Measurements from ENCODE around the gene TTYH2.

TTYH2 gene

DNA sequence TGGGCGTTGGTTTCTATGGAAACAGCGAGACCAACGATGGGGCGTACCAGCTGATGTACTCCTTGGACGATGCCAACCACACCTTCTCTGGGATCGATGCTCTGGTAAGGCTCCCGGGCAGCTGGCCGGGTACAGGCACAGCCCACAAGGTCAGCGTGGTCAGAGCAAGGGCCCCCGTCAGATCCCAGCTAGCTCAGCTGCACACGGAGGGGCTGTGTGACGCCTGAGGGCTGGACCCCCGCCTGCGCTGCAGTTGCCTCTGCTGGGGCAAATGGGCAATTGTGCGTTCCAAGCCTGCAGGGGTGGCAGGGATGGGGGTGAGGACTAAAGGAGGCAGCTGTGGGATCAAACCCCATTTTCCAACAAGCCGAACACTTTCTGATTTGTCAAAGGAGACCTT is 17.5 kb downstream of the TTYH2 start:
- no peak overlapping the region for H3K27ac ChIP-seq

GRCh38 chr17:74231928-74232907 is 18.8 kb downstream of the TTYH2 start:
- DNase-seq (ENCODE audit: low read depth, low spot score), result no peak
- H3K27ac ChIP-seq, result no peak overlapping the region

More for the DNA sequence above, 17.5 kb downstream of the TTYH2 start:
- no peak for DNase-seq (ENCODE audit: low read depth, low spot score)

GRCh38 chr17:74233937-74234336 is 20.6 kb downstream of the TTYH2 start:
- DNase-seq (ENCODE audit: low read depth, low spot score), result no peak
- no peak overlapping the region for H3K27ac ChIP-seq

DNA sequence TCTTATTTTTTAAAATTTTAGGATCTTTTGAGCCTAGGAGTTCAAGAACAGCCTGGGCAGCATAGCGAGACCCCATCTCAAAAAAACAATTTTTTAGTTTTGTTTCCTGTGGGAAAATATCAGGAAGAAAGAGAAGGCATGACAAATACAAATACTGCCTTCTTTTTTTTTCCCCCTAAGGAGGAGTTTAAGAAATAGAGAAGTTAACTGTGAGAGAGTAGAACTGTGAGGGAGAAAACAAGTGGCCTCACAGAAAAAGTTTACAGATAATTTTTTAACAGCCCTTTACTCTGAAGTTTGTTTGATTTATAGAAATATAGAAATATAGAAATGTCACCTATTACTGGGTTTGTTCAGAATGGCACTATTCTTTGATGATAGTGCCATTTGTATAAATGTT is 21.1 kb downstream of the TTYH2 start:
- no peak for DNase-seq (ENCODE audit: low read depth, low spot score)
- H3K27ac ChIP-seq, result no peak overlapping the region

DNA sequence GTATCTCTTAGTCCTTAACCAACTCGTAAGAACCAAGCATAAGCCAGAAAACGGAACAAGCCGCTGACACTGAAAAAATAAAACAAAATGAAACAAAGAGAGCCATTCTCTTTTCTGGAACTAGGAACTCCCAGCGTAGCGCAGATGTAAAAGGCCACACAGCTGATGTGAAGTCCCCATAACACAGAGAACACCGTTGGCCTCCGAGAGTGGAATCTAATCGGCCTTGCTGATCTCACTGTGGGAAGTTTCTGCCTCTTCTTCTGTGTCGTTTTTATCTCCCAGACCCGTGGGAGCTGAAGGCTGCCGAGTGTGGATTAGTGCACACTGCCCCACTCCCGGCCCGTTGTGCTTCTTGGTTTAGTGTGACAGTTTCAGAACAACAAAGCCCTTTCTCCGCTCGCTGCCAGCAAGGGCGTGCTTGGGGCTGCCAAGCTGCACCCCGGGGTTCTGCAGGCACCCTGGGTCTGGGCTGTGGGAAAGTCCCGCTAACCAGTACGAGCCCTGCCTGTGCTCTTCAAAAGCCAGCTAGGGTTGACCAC is 21.7 kb downstream of the TTYH2 start:
- DNase-seq (ENCODE audit: low read depth, low spot score), result no peak
- no peak overlapping the region for H3K27ac ChIP-seq

DNA sequence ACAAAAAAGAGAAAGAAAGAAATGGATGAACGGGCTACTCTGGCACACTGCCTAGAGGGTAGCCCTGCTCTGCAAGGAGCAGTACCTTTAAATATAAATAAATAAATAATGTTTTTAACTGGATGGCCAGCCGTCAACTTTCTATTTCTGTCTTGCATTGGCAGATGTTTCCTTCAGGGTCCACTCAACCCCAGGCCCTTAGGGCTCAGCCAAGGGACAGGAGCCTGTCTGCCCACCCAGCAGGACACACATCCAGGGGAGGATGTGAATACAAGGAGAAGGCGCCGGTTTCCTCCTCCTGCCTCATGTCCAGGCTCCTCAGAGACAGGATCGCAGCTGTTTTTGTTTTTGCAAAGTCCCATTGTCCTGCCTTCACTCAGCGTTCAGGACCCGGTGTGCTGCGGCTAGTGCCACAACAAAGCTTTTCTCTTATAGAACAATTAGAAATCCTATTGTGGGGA is 22.6 kb downstream of the TTYH2 start:
- H3K27ac ChIP-seq, result no peak overlapping the region
- no peak for DNase-seq (ENCODE audit: low read depth, low spot score)

DNA sequence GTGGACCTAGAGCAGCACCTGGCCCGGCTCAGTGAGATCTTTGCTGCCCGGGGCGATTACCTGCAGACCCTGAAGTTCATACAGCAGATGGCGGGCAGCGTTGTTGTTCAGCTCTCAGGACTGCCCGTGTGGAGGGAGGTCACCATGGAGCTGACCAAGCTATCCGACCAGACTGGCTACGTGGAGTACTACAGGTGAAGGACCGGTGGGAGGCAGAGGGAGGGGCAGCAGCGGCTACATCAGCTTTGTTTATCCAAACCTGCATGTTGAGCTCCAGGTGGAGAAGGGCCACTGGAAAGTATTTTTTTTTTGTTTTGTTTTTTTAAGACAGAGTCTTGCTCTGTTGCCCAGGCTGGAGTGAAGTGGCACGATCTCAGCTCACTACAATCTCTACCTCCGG is 23.9 kb downstream of the TTYH2 start:
- H3K27ac ChIP-seq, result no peak overlapping the region
- DNase-seq (ENCODE audit: low read depth, low spot score), result no peak

GRCh38 chr17:74239172-74239571 is 25.8 kb downstream of the TTYH2 start:
- no peak for DNase-seq (ENCODE audit: low read depth, low spot score)

GRCh38 chr17:74240618-74241205 is 27.3 kb downstream of the TTYH2 start:
- DNase-seq (ENCODE audit: low read depth, low spot score), result no peak
- H3K27ac ChIP-seq, result no peak overlapping the region

More at GRCh38 chr17:74239172-74239571, 25.8 kb downstream of the TTYH2 start:
- H3K27ac ChIP-seq, result no peak overlapping the region

DNA sequence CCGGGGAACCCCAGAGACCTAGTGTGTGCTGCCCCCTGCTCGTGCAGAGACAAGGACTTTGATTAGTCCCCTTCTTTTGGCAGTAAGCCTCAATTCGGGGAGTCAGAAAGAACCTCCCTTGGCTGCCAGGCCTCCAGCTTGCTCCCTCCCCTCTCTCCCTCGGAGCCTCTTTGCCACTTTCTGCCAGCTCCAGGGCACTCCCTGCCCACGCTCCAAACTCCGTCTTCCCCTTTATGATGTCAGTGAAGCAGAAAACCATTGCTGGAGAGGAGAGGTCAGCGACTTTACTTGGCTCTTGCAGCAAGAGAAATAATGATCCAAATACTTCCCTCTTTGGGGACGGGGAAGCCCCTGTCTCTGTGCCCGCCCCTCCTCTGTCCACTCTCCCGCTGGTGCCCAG is 28.1 kb downstream of the TTYH2 start:
- DNase-seq (ENCODE audit: low read depth, low spot score), result no peak
- H3K27ac ChIP-seq, result no peak overlapping the region

DNA sequence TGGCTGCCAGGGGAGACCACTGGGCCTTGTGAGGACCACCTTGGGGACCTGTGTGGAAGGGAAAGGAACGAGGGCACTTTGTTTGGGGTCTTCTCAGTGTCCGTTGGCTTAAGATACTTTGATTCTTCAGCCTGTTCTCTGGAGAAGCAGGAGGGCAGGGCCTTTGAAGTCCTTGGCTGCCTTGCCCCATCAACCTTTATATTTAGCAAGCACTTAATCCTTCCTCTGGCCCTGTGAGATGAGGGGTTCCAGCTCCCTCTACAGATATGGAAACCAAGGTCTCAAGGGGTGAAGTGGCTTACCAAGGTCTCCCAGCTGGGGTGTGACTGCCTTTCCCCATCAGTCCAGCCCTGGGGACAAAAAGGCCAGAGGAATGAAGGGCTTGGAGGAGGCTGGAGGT is 28.5 kb downstream of the TTYH2 start:
- DNase-seq (ENCODE audit: low read depth, low spot score), result no peak
- H3K27ac ChIP-seq, result no peak overlapping the region

GRCh38 chr17:74243013-74243755 is 29.8 kb downstream of the TTYH2 start:
- no peak for DNase-seq (ENCODE audit: low read depth, low spot score)
- no peak overlapping the region for H3K27ac ChIP-seq

GRCh38 chr17:74244128-74244527 is 30.8 kb downstream of the TTYH2 start:
- DNase-seq (ENCODE audit: low read depth, low spot score), result no peak
- H3K27ac ChIP-seq, result no peak overlapping the region

DNA sequence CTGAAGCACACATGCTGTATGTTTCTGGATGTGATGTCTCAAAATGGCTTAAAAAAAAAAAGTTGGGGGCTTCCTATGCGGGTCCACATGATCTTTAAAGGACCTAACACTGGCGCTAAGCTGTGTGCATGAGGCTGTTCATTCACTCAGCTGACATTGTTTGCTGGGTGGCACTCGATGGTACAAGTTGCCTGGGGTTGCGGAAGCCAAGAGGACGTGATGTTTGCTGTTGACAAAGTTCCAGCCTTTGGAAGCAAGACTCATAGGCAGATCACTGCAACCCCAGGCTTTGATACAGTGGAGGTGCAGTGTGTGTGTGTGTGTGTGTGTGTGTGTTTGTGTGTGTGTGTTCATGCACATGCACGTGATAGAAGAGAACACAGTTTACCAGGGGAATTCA is 31.2 kb downstream of the TTYH2 start:
- DNase-seq (ENCODE audit: low read depth, low spot score), result no peak
- no peak overlapping the region for H3K27ac ChIP-seq

DNA sequence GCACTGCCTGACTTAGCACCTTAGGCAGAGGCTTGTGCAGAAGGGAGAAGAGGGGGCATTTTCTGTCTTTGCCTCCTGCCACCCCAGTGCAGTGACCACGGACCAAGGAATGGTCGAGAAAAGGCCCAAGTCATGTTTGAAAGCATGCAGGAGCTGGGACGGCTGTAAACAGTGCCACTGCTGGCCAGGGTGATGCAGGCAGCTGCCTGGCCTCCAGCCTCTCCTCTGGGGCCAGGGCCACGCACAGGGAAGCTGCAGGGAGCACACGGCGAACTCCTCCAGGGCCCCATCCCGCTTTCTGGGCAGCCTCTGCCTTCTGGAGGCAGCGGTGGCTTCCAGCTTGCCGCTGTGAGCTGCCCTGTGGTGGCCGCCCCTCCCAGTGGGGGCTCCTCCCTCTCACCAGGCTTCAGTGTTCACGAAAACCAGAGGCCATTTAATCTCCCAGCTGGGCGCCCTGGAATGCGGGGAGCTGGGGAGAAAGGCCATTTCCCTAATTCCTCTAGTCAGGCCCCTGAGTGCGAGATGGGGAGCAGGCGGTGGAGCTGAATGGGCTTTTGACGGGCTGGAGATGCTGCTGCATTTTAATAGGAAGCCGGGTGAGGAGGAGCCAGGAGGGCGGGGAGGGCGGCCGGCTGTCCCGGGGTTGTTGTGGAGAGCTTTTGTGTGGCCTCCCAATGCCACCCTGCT is 31.9 kb downstream of the TTYH2 start:
- no peak overlapping the region for H3K27ac ChIP-seq
- DNase-seq (ENCODE audit: low read depth, low spot score), result no peak

- DNase-seq (ENCODE audit: low read depth, low spot score), result no peak
- no peak overlapping the region for H3K27ac ChIP-seq
These were observed 32.5 kb downstream of the TTYH2 start for GRCh38 chr17:74245871-74246270.

- H3K27ac ChIP-seq, result no peak overlapping the region
- DNase-seq (ENCODE audit: low read depth, low spot score), result no peak
These were observed 36.4 kb downstream of the TTYH2 start for GRCh38 chr17:74249590-74250270.

GRCh38 chr17:74250324-74250995 is 37.1 kb downstream of the TTYH2 start:
- DNase-seq (ENCODE audit: low read depth, low spot score), result no peak
- no peak overlapping the region for H3K27ac ChIP-seq

- no peak for DNase-seq (ENCODE audit: low read depth, low spot score)
- no peak overlapping the region for H3K27ac ChIP-seq
These were observed 37.7 kb downstream of the TTYH2 start for GRCh38 chr17:74251051-74251450.

Data from epithelial cell of prostate (primary cell).